GM15510 (cell line): ENCODE data around the gene SLC24A1.

Experiments used
- POLR2A ChIP-seq: IDR thresholded peaks from 3 replicates; pipeline ENCODE4 v1.6.1; 2011; ENCODE audit warnings: borderline replicate concordance; ENCODE audit not compliant: insufficient read length; ENCODE audit errors: extremely low read depth

Gene SLC24A1

DNA sequence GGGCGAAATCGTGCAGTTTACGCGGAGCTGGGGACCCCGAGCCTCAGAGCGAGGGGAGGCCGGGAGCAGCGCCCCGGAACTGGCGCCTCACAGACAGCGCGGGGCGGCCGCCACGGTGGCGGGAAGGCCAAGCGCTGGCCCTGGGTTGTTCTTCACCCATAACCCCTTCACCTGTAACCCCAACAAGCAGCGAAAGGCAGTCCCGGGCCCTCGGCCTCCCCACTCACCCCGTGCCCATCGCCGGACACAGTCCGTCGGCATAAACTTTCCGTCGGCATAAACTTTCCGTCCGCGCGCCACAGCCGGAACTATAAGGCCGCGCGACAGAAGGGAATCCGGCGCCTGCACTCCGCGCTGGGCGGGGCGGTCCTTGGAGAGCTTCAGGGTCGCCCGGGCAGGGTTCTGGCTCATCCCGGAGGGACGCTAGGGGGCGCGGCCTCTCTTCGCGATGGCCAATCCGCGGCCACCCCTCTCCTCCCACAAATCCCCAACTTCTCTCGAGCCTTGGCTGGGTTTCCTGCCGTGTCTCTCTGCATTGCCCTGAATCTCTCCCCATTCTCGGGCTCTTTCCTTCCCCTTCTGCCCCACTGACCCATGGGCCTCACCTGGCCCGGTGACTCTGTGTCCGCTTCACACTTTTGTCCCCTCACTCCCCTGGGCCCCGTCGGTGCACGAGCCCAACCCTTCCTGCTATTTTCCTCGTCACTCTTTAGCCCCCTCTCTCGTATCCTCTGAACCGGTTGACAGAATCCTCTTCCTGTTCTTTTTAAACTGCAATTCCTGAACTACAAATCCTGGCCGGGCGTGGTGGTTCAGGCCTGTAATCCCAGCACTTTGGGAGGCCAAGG lies 10.6 kb upstream of the SLC24A1 start, which contains the start of gene INTS14:
INTS14 (minus strand) TSS at position 261 of the 848 bp plus-strand sequence. CDS start 3,751 bp downstream, outside the sequence.
- peak; percentile 94 for TF ChIP-seq POLR2A

GRCh38 chr15:65611888-65612615 lies 9.7 kb upstream of the SLC24A1 start:
- TF ChIP-seq POLR2A = no peak

GRCh38 chr15:65612616-65612946 lies 9.2 kb upstream of the SLC24A1 start:
- no peak for TF ChIP-seq POLR2A

GRCh38 chr15:65612949-65613744 lies 8.6 kb upstream of the SLC24A1 start:
- TF ChIP-seq POLR2A = no peak

DNA sequence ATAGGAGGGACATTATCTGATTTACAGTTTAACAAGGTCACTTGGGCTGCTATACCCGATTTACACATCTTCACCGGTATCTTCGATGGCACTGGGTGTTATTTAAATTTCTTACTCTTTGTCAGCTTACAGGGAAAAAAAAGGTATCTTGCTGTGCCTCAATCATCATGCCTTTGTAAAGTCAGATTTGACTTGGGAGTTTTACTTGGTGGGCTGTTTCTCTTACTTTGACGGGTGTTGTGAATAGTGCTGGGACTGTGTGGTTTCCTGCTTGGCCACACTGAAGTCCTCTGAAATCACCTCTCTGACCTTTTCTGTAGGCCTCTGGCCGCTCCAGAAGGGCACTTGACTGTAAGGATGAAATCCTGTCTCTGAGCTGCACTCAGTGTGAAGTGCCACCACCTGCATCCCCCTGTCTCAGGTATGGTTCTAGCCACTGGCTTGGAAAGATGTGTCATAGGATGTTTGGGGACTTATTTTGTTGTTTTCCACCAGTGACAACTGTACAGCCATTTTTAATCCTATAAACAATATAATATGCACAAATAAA lies 3.1 kb upstream of the SLC24A1 start:
- no peak for TF ChIP-seq POLR2A

DNA sequence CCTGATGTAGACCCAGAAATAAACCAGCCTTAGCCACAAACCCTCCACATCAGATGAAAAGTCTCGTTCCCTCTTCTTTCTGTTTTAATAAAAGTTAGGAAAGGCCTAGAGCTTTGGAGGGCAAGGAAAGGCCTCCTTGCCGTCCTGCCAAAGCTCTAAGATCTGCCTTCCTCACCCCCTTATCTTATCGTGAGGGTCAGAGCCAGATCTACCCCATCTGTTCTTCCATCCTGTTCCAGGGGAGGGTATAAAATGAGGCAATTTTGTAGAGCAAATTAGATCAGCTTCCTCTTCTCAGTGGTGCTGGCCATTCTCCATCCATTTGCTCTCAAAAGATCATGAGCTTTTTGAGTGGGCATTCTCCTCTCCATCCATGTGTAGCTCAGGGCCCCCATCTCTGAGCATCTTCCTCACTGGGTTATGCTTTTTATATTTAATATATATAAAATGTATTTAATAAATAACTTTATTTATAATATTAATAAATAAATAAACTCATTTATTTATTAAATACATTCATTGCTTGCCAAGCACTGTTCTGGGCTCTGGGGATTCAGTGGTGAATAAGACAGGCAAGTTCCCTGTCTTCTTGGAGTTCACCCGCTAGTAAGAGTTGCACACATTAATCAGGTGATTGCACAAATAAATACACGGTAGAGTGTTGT lies 2.0 kb upstream of the SLC24A1 start:
- no peak for TF ChIP-seq POLR2A

GRCh38 chr15:65620833-65621232 lies 905 bp upstream of the SLC24A1 start:
- TF ChIP-seq POLR2A = no peak

- no peak for TF ChIP-seq POLR2A
Measured at GRCh38 chr15:65623103-65623502, 1.4 kb downstream of the SLC24A1 start.

GRCh38 chr15:65626856-65627255 lies 5.1 kb downstream of the SLC24A1 start:
- no peak for TF ChIP-seq POLR2A

- TF ChIP-seq POLR2A = no peak
Measured at GRCh38 chr15:65629548-65629947, 7.8 kb downstream of the SLC24A1 start.

DNA sequence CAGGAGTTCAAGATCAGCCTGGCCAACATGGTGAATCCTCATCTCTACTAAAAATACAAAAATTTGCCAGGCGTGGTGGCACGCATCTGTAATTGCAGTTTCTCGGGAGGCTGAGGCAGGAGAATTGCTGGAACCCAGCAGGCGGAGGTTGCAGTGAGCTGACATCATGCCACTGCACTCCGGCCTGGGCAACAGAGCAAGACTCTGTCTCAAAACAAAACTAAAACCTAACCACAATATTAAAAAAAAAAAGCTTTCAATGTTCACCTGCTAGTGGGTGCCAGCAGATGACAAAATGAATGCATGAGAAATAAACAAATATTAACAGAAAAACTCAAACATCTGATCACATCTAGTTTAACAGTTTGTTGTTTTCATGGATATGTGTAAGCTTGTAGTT lies 9.0 kb downstream of the SLC24A1 start:
- no peak for TF ChIP-seq POLR2A

- TF ChIP-seq POLR2A = no peak
Measured at GRCh38 chr15:65631503-65631902, 9.8 kb downstream of the SLC24A1 start.

DNA sequence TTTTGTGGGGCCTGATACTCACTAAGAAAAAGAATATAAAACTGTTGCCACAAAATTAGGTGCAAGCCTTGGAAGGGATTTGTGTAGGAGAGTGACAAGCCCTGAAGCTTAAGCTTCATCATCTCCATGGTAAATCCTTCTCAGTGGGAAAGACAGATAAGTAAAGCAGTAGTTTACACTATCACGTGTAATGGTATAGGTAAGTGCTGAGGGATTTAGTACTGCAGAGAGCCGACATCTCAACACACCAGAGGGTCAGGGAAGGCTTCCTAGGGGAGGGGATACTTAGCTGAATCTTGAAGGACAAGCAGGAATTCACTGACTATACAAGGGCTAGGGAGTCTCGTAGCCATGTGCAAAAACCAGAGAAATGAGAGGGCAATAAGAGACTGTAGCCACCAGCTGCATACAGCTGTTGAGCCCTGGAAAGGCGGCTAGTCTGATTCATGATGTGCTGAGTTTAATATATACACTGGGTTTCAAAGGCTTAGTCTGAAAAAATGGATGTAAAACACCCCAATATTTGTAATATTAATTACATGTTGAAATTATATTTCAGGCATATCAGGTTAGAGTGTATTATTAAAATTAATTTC lies 11.1 kb downstream of the SLC24A1 start:
- TF ChIP-seq POLR2A = no peak

DNA sequence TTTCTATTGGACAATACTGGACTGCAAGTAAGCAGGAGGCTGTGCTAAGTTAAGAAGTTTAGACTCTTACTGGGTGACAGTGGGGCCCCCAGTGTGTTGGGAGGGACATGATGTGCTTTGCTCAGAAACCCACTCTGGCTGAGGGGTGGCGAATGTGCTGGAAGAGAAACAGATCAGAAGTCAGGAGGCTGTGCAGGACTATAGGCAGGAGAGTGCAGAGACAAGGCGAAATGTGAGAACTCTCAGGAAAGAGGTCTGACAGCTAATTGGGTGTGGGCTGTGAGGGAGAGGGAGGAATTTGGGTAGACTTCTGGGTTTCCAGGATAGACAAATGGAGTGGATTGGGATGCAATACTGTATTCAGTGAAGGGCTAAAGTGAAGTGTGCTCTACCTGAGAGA lies 12.0 kb downstream of the SLC24A1 start:
- TF ChIP-seq POLR2A = no peak

- TF ChIP-seq POLR2A = no peak
Measured at GRCh38 chr15:65634356-65634755, 12.6 kb downstream of the SLC24A1 start.

- no peak for TF ChIP-seq POLR2A
Measured at GRCh38 chr15:65638109-65638508, 16.4 kb downstream of the SLC24A1 start.
